Effector memory CD4-positive, alpha-beta T cell (primary cell): ENCODE data around the gene DOCK9.

Source experiments
- DNase-seq, 3 donors: peaks; one replicate each; pipeline ENCODE4 v3.0.0-alpha.2; 2020
- H3K27ac ChIP-seq: 2 replicates; pipeline ENCODE4 v1.7.0; 2013; ENCODE audit warnings: mild to moderate bottlenecking, low read length, moderate library complexity; ENCODE audit not compliant: insufficient read depth, poor library complexity, severe bottlenecking
- H3K27me3 ChIP-seq: replicated peaks from 2 replicates; pipeline ENCODE4 v1.7.0; 2013; ENCODE audit warnings: mild to moderate bottlenecking, low read length; ENCODE audit not compliant: insufficient read depth, control insufficient read depth, poor library complexity, severe bottlenecking
- H3K36me3 ChIP-seq: 2 replicates; pipeline ENCODE4 v1.7.0; 2013; ENCODE audit warnings: mild to moderate bottlenecking, low read length, moderate library complexity; ENCODE audit not compliant: control insufficient read depth, insufficient read depth
- H3K4me1 ChIP-seq: 2 replicates; pipeline ENCODE4 v1.7.0; 2013; ENCODE audit warnings: low read length, mild to moderate bottlenecking; ENCODE audit not compliant: control insufficient read depth, insufficient read depth, poor library complexity, severe bottlenecking
- H3K4me3 ChIP-seq: 2 replicates; pipeline ENCODE4 v1.7.0; 2013; ENCODE audit warnings: low read length, low read depth, mild to moderate bottlenecking; ENCODE audit not compliant: insufficient read depth, poor library complexity, severe bottlenecking
- H3K9me3 ChIP-seq: 2 replicates; pipeline ENCODE4 v1.7.0; 2013; ENCODE audit warnings: mild to moderate bottlenecking, low read length, moderate library complexity; ENCODE audit not compliant: control insufficient read depth
- total RNA-seq, 3 donors: gene quantifications; one replicate each; lab custom pipeline; 2026; lab: John Stamatoyannopoulos, UW

The DOCK9 gene
- 155 to 193 (median 179) reads per million in 3 donors for total RNA-seq

GRCh38 chr13:98977568-98978265 lies at the start of gene DOCK9:
Gene DOCK9, minus strand, starts transcription at chr13:98978064. Its CDS starts 155 bp downstream, at chr13:98977909.
- Histone ChIP-seq H3K27ac (no peak within 1 kb of the TSS), H3K4me3 (no peak within 1 kb of the TSS), H3K4me1 (peaks cover 12% of the 10 kb centered on the region), H3K36me3 (no peaks in the 10 kb centered on the region), H3K9me3 (no peaks in the 10 kb centered on the region), H3K27me3 (no peaks in the 10 kb centered on the region)
- DNase-seq = no peak

GRCh38 chr13:99027260-99027659 lies 49.4 kb upstream of the DOCK9 start:
- Histone ChIP-seq H3K27ac (no peak overlapping the region), H3K36me3 (no peaks in the 10 kb centered on the region), H3K27me3 (no peaks in the 10 kb centered on the region), H3K9me3 (no peaks in the 10 kb centered on the region), H3K4me1 (no peaks in the 10 kb centered on the region), H3K4me3 (no peak overlapping the region)
- no peak for DNase-seq

- Histone ChIP-seq H3K27me3 (no peaks in the 10 kb centered on the region), H3K4me1 (no peaks in the 10 kb centered on the region)
Observed at GRCh38 chr13:99022941-99023340, 45.1 kb upstream of the DOCK9 start.

DNA sequence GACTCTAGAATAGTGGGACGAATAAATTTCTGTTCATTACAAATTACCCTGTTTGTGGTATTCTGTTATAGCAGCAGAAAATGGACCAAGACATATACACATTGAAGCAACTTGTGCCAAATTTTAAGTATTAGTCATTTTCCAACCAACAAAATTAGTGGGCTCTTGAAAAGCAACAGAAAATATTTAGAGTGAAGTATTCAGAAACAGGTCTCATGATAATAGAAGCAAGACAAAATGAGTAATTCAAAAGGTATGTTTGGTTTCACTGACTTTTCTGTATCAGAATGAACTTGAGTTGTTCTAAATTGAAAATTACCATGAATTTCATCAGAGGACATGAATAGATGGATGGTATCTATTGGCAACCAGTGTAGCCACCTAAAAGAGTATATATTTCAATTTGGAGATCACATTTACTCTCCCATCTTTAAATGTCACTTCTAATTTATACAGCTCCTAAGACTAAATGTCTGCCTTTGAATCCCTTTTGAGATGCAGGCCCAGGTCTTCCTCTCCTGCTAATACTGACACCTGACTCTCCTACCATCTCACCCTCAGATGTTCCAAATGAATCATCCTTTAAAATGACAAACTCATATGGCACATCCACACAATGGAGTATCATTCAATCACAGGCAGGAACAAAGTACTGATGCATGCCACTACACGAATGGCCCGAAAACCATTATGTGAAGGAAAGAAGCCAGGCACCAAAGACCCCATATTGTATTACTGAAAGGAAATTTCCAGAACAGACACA lies 40.7 kb upstream of the DOCK9 start:
- H3K27ac ChIP-seq = no peak overlapping the region

More at GRCh38 chr13:99022941-99023340, 45.1 kb upstream of the DOCK9 start:
- H3K4me3 ChIP-seq = no peak overlapping the region
- DNase-seq = no peak
- H3K27ac ChIP-seq = no peak overlapping the region
- no peaks in the 10 kb centered on the region for H3K36me3 ChIP-seq
- H3K9me3 ChIP-seq = no peaks in the 10 kb centered on the region

GRCh38 chr13:99015606-99016490 lies 38.0 kb upstream of the DOCK9 start:
- no peaks in the 10 kb centered on the region for H3K36me3 ChIP-seq
- no peak overlapping the region for H3K4me3 ChIP-seq
- no peaks in the 10 kb centered on the region for H3K9me3 ChIP-seq
- H3K4me1 ChIP-seq = peaks cover 8% of the 10 kb centered on the region
- H3K27ac ChIP-seq = no peak overlapping the region
- no peaks in the 10 kb centered on the region for H3K27me3 ChIP-seq
- no peak for DNase-seq

More for the DNA sequence above, 40.7 kb upstream of the DOCK9 start:
- Histone ChIP-seq H3K9me3 (no peaks in the 10 kb centered on the region), H3K36me3 (no peaks in the 10 kb centered on the region), H3K4me3 (no peak overlapping the region), H3K27me3 (no peaks in the 10 kb centered on the region), H3K4me1 (peaks cover 8% of the 10 kb centered on the region)
- DNase-seq = no peak

DNA sequence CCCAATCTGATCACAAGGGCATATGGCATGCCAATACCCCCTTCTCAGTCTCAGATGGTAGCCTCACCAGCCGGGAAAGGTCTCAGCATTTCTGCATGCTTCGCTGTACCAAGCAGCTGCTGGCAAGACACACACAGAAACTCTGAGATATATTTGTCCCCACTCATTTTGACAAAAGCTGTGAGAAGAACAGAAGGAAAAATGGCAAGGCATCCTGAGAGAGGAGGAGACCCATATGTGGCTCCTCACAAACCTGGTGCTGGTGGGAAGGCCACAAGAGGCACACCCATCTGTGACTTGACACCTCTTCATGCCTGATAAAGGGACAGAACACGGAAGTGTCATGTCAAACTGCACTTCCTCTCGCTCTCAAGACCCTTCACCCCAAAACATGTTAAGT lies 36.7 kb upstream of the DOCK9 start:
- Histone ChIP-seq H3K27ac (no peak overlapping the region), H3K4me1 (peaks cover 8% of the 10 kb centered on the region), H3K36me3 (no peaks in the 10 kb centered on the region), H3K4me3 (no peak overlapping the region), H3K27me3 (no peaks in the 10 kb centered on the region), H3K9me3 (no peaks in the 10 kb centered on the region)
- no peak for DNase-seq

DNA sequence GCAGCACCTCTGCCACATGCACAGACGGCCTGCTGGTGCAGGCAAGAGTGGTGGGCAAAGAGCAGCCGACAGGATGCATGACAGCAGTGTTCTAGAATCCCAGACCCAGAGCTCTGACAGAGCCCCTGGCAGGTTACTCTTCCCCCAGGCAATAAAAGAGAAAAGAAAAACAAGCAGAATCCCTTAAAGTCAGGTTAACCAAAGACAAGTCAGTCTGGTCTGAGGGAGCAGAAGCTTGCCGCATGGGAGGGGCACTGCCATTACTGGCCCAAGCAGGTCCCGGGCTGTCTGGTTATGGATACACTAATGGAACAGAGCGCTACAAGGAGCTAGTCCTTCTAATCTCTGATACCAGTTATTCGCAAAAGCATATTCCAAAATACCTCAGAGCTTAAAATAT lies 36.1 kb upstream of the DOCK9 start:
- H3K9me3 ChIP-seq = no peaks in the 10 kb centered on the region
- no peaks in the 10 kb centered on the region for H3K27me3 ChIP-seq
- H3K4me1 ChIP-seq = peaks cover 8% of the 10 kb centered on the region
- no peak for DNase-seq
- H3K27ac ChIP-seq = no peak overlapping the region
- no peaks in the 10 kb centered on the region for H3K36me3 ChIP-seq
- H3K4me3 ChIP-seq = no peak overlapping the region

GRCh38 chr13:99012539-99012938 lies 34.7 kb upstream of the DOCK9 start:
- Histone ChIP-seq H3K27me3 (no peaks in the 10 kb centered on the region), H3K9me3 (no peaks in the 10 kb centered on the region), H3K4me3 (no peak overlapping the region), H3K27ac (no peak overlapping the region), H3K36me3 (no peaks in the 10 kb centered on the region), H3K4me1 (peaks cover 8% of the 10 kb centered on the region)
- no peak for DNase-seq

DNA sequence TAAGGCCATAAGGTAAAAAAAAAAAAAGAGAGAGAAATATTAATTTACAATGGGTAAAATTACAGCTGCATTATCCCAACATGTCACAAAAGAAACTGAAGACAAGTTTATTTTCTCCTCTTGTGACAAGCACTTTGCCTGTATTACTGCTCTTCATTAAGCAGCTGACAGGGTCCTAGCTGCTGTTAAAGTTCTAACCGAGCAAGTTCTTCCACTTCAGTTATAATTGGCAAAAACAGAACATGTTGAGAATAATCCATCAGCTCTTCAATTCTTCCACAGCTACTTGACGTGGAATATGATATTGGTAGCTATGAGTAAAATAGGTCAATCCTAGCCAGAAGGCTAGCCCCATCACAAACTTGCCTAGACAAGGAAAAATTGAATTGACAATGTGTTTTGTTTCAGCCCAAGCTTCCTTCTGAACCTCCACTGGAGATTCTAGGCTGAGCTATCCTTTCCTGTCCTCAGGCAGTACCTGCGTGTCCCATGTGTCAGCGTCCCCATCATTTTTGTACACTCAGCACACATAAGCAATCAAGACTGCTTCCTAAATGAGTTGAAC lies 32.2 kb upstream of the DOCK9 start:
- Histone ChIP-seq H3K36me3 (no peaks in the 10 kb centered on the region), H3K4me1 (no peaks in the 10 kb centered on the region), H3K4me3 (no peak overlapping the region), H3K27ac (no peak overlapping the region), H3K27me3 (no peaks in the 10 kb centered on the region), H3K9me3 (no peaks in the 10 kb centered on the region)
- DNase-seq = no peak
